Activated naive CD8-positive, alpha-beta T cell treated with anti-CD3 and anti-CD28 coated beads, Interleukin-2, amount 10 ng/mL, durations not matched to agents 7 days and 5 days (primary cell): Measurements from ENCODE around the gene TRDN. TPM values are rescaled to one million over a fixed set of nuclear protein-coding genes. Genes with fewer than 3 reads are reported as not detected.
"Not testable (repeated sequence)": the region's sequence is repeated elsewhere in the genome, so short reads cannot be mapped to it uniquely, and the experiment has no call there.

Source experiments
- ATAC-seq: fragments of 150-1000 bp; cut with Tn5 transposase; one replicate; pipeline ENCODE4 v1.10.0; 2021; ENCODE audit warnings: low read depth, moderate library complexity
- POLR2A ChIA-PET: fragments of 350-600 bp; sonication (Branson Sonifier 250); formaldehyde crosslinking; loops from one replicate; lab custom pipeline; 2021; ENCODE audit warnings: antibody characterized with exemption; lab: Charles Lee
- DNase-seq: peaks from one replicate; pipeline ENCODE4 v3.0.0; 2021
- H3K27ac Mint-ChIP-seq: one replicate; pipeline ENCODE4 v1.8.0; 2022; ENCODE audit warnings: mild to moderate bottlenecking, mixed read lengths
- H3K27me3 Mint-ChIP-seq: one replicate; pipeline ENCODE4 v1.8.0; 2022; ENCODE audit warnings: mild to moderate bottlenecking, moderate library complexity, mixed read lengths
- H3K36me3 Mint-ChIP-seq: one replicate; pipeline ENCODE4 v1.8.0; 2021; ENCODE audit warnings: mild to moderate bottlenecking, mixed read lengths
- H3K4me1 Mint-ChIP-seq: one replicate; pipeline ENCODE4 v1.8.0; 2021; ENCODE audit warnings: mixed read lengths
- H3K4me3 Mint-ChIP-seq: one replicate; pipeline ENCODE4 v1.8.0; 2022; ENCODE audit warnings: mild to moderate bottlenecking, moderate library complexity, mixed read lengths
- H3K9me3 Mint-ChIP-seq: one replicate; pipeline ENCODE4 v1.8.0; 2021; ENCODE audit warnings: mixed read lengths
- total RNA-seq, 2 experiments: library from RNA; stranded (reverse); gene quantifications; one replicate each; pipeline ENCODE4 v1.2.3, GENCODE V29; 2021

Gene TRDN
- total RNA-seq, 2 experiments from 2014 or later = not detected

- DNase-seq (no peak), ATAC-seq (no peak)
- POLR2A ChIA-PET = no interaction called here
- H3K36me3 Mint-ChIP-seq = no peaks in the 10 kb centered on the region
- H3K27me3 Mint-ChIP-seq = no peaks in the 10 kb centered on the region
- no peaks in the 10 kb centered on the region for H3K4me1 Mint-ChIP-seq
- no peaks in the 10 kb centered on the region for H3K9me3 Mint-ChIP-seq
- no peak overlapping the region for H3K4me3 Mint-ChIP-seq
- no peak overlapping the region for H3K27ac Mint-ChIP-seq
These were observed 147.2 kb downstream of the TRDN start for GRCh38 chr6:123489589-123489988.

- ATAC-seq = no peak
These were observed 155.8 kb downstream of the TRDN start for GRCh38 chr6:123480986-123481385.

GRCh38 chr6:123472025-123472702 is 164.6 kb downstream of the TRDN start:
- not testable (repeated sequence) for H3K27ac Mint-ChIP-seq, H3K36me3 Mint-ChIP-seq, ATAC-seq

More at GRCh38 chr6:123480986-123481385, 155.8 kb downstream of the TRDN start:
- no peak for DNase-seq
- H3K27me3 Mint-ChIP-seq = no peaks in the 10 kb centered on the region
- H3K27ac Mint-ChIP-seq = no peak overlapping the region
- no peak overlapping the region for H3K4me3 Mint-ChIP-seq
- peaks cover 2% of the 10 kb centered on the region for H3K9me3 Mint-ChIP-seq
- H3K36me3 Mint-ChIP-seq = no peaks in the 10 kb centered on the region
- POLR2A ChIA-PET = no interaction called here
- no peaks in the 10 kb centered on the region for H3K4me1 Mint-ChIP-seq

GRCh38 chr6:123467392-123467791 is 169.4 kb downstream of the TRDN start:
- Mint-ChIP-seq H3K4me3 (no peak overlapping the region), H3K27me3 (no peaks in the 10 kb centered on the region), H3K4me1 (no peaks in the 10 kb centered on the region), H3K9me3 (no peaks in the 10 kb centered on the region), H3K27ac (no peak overlapping the region), H3K36me3 (no peaks in the 10 kb centered on the region)
- no peak for DNase-seq
- POLR2A ChIA-PET = no interaction called here
- no peak for ATAC-seq

More at GRCh38 chr6:123472025-123472702, 164.6 kb downstream of the TRDN start:
- H3K4me3 Mint-ChIP-seq, H3K27me3 Mint-ChIP-seq, H3K4me1 Mint-ChIP-seq, POLR2A ChIA-PET, DNase-seq, H3K9me3 Mint-ChIP-seq: not testable (repeated sequence)

GRCh38 chr6:123462152-123462551 is 174.6 kb downstream of the TRDN start:
- no peaks in the 10 kb centered on the region for H3K36me3 Mint-ChIP-seq
- H3K27ac Mint-ChIP-seq = no peak overlapping the region
- H3K9me3 Mint-ChIP-seq = no peaks in the 10 kb centered on the region
- H3K27me3 Mint-ChIP-seq = no peaks in the 10 kb centered on the region
- DNase-seq (no peak), ATAC-seq (no peak)
- H3K4me3 Mint-ChIP-seq = no peak overlapping the region
- POLR2A ChIA-PET = no interaction called here
- no peaks in the 10 kb centered on the region for H3K4me1 Mint-ChIP-seq

GRCh38 chr6:123458218-123458617 is 178.5 kb downstream of the TRDN start:
- no peak overlapping the region for H3K4me3 Mint-ChIP-seq
- H3K27ac Mint-ChIP-seq = no peak overlapping the region
- DNase-seq (no peak), ATAC-seq (no peak)
- no peaks in the 10 kb centered on the region for H3K4me1 Mint-ChIP-seq
- no peaks in the 10 kb centered on the region for H3K36me3 Mint-ChIP-seq
- no peaks in the 10 kb centered on the region for H3K27me3 Mint-ChIP-seq
- POLR2A ChIA-PET = no interaction called here
- no peaks in the 10 kb centered on the region for H3K9me3 Mint-ChIP-seq

- Mint-ChIP-seq H3K4me1 (no peaks in the 10 kb centered on the region), H3K9me3 (peaks cover 2% of the 10 kb centered on the region), H3K4me3 (no peak overlapping the region), H3K27ac (no peak overlapping the region), H3K27me3 (no peaks in the 10 kb centered on the region), H3K36me3 (no peaks in the 10 kb centered on the region)
- DNase-seq = no peak
- no peak for ATAC-seq
- POLR2A ChIA-PET = no interaction called here
These were observed 179.9 kb downstream of the TRDN start for GRCh38 chr6:123456836-123457235.

- Mint-ChIP-seq H3K4me3 (no peak overlapping the region), H3K36me3 (no peaks in the 10 kb centered on the region), H3K27me3 (no peaks in the 10 kb centered on the region), H3K9me3 (peaks cover 2% of the 10 kb centered on the region), H3K4me1 (no peaks in the 10 kb centered on the region), H3K27ac (no peak overlapping the region)
- POLR2A ChIA-PET = no interaction called here
- DNase-seq = no peak
- no peak for ATAC-seq
These were observed 182.3 kb downstream of the TRDN start for GRCh38 chr6:123454448-123454847.

- H3K4me1 Mint-ChIP-seq, H3K36me3 Mint-ChIP-seq, H3K27me3 Mint-ChIP-seq, POLR2A ChIA-PET, ATAC-seq, H3K9me3 Mint-ChIP-seq, DNase-seq, H3K4me3 Mint-ChIP-seq, H3K27ac Mint-ChIP-seq: not testable (repeated sequence)
These were observed 183.7 kb downstream of the TRDN start for GRCh38 chr6:123453071-123453470.

GRCh38 chr6:123448306-123448884 is 188.4 kb downstream of the TRDN start:
- POLR2A ChIA-PET = no interaction called here
- Mint-ChIP-seq H3K9me3 (peaks cover 2% of the 10 kb centered on the region), H3K27me3 (no peaks in the 10 kb centered on the region), H3K36me3 (no peaks in the 10 kb centered on the region), H3K4me3 (no peak overlapping the region), H3K4me1 (no peaks in the 10 kb centered on the region), H3K27ac (no peak overlapping the region)
- ATAC-seq = no peak
- no peak for DNase-seq

- no peak overlapping the region for H3K4me3 Mint-ChIP-seq
- POLR2A ChIA-PET = no interaction called here
- H3K27me3 Mint-ChIP-seq = no peaks in the 10 kb centered on the region
- no peaks in the 10 kb centered on the region for H3K9me3 Mint-ChIP-seq
- H3K4me1 Mint-ChIP-seq = no peaks in the 10 kb centered on the region
- H3K36me3 Mint-ChIP-seq = no peaks in the 10 kb centered on the region
- H3K27ac Mint-ChIP-seq = no peak overlapping the region
- no peak for ATAC-seq
- no peak for DNase-seq
These were observed 189.3 kb downstream of the TRDN start for GRCh38 chr6:123447315-123447937.

GRCh38 chr6:123439371-123439770 is 197.4 kb downstream of the TRDN start:
- POLR2A ChIA-PET = no interaction called here
- Mint-ChIP-seq H3K27me3 (no peaks in the 10 kb centered on the region), H3K9me3 (no peaks in the 10 kb centered on the region), H3K27ac (no peak overlapping the region), H3K36me3 (no peaks in the 10 kb centered on the region), H3K4me3 (no peak overlapping the region), H3K4me1 (no peaks in the 10 kb centered on the region)
- no peak for DNase-seq
- ATAC-seq = no peak

- DNase-seq (no peak), ATAC-seq (no peak)
- Mint-ChIP-seq H3K4me1 (no peaks in the 10 kb centered on the region), H3K27ac (no peak overlapping the region), H3K9me3 (no peaks in the 10 kb centered on the region), H3K36me3 (no peaks in the 10 kb centered on the region), H3K27me3 (no peaks in the 10 kb centered on the region), H3K4me3 (no peak overlapping the region)
- POLR2A ChIA-PET = no interaction called here
These were observed 202.6 kb downstream of the TRDN start for GRCh38 chr6:123434186-123434585.

- POLR2A ChIA-PET = no interaction called here
- no peak for ATAC-seq
- Mint-ChIP-seq H3K27me3 (no peaks in the 10 kb centered on the region), H3K36me3 (no peaks in the 10 kb centered on the region), H3K4me1 (no peaks in the 10 kb centered on the region), H3K27ac (no peak overlapping the region), H3K9me3 (no peaks in the 10 kb centered on the region), H3K4me3 (no peak overlapping the region)
- DNase-seq = no peak
These were observed 205.8 kb downstream of the TRDN start for GRCh38 chr6:123430970-123431369.
